HEK293T (cell line): Measurements from ENCODE around the gene SLC44A3.

Experiments
- ARNT ChIP-seq: fragments of 450-650 bp; IDR thresholded peaks from 2 replicates; pipeline ENCODE4 v1.6.1; 2017; ENCODE audit warnings: mild to moderate bottlenecking
- BHLHE40 ChIP-seq: fragments of 450-650 bp; IDR thresholded peaks from 2 replicates; pipeline ENCODE4 v1.6.1; 2016; ENCODE audit warnings: mild to moderate bottlenecking, moderate library complexity, borderline replicate concordance
- ELF4 ChIP-seq: fragments of 450-650 bp; IDR thresholded peaks from 2 replicates; pipeline ENCODE4 v1.6.1; 2017; ENCODE audit warnings: antibody characterized with exemption
- FOXK2 ChIP-seq: fragments of 450-650 bp; IDR thresholded peaks from 2 replicates; pipeline ENCODE4 v1.6.1; 2016; ENCODE audit warnings: mild to moderate bottlenecking
- FOXM1 ChIP-seq: fragments of 450-650 bp; IDR thresholded peaks from 2 replicates; pipeline ENCODE4 v1.6.1; 2017; ENCODE audit warnings: mild to moderate bottlenecking, borderline replicate concordance
- L3MBTL2 ChIP-seq: fragments of 450-650 bp; conservative IDR thresholded peaks from 2 replicates; pipeline ENCODE4 v1.6.1; 2016; ENCODE audit warnings: mild to moderate bottlenecking
- SP1 ChIP-seq: fragments of 450-650 bp; IDR thresholded peaks from 2 replicates; pipeline ENCODE4 v1.6.1; 2017
- TARDBP ChIP-seq: fragments of 450-650 bp; IDR thresholded peaks from 2 replicates; pipeline ENCODE4 v1.6.1; 2016
- ZNF384 ChIP-seq: fragments of 450-650 bp; IDR thresholded peaks from 2 replicates; pipeline ENCODE4 v1.6.1; 2016
- TF ChIP-seq, protein P1 (sequence below): fragments of 450-650 bp; IDR thresholded peaks from 2 replicates; pipeline ENCODE4 v1.6.1; 2016

DNA sequence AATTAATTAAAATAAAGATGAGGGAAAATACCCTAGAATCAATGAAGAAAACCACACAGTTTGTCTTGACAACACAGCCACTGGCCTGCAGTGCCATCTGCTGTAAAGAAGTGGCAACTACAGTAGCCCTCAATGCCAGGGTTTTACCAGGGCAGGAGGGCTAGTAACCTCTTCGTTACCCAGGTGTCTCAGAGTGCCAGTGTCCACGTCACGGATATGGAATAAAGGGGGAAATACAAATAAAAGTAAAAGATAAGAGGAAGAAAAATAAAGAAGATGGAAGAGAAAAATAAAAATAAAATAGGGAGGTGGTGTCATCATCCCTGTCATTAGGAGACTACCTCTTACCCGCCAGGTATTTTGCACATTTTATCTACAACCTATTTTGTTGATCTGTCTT lies 14.2 kb upstream of the SLC44A3 start:
- TF ChIP-seq FOXM1 (no peak), SP1 (no peak), TARDBP (no peak), ELF4 (no peak), L3MBTL2 (no peak), BHLHE40 (no peak), ZNF384 (no peak), FOXK2 (no peak), ARNT (no peak)
- TF ChIP-seq, protein P1, sequence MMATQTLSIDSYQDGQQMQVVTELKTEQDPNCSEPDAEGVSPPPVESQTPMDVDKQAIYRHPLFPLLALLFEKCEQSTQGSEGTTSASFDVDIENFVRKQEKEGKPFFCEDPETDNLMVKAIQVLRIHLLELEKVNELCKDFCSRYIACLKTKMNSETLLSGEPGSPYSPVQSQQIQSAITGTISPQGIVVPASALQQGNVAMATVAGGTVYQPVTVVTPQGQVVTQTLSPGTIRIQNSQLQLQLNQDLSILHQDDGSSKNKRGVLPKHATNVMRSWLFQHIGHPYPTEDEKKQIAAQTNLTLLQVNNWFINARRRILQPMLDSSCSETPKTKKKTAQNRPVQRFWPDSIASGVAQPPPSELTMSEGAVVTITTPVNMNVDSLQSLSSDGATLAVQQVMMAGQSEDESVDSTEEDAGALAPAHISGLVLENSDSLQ, result no peak
